Suprapubic skin (tissue), 4 donors: ENCODE results near the gene ING5.

ENCODE experiments used
- POLR2A ChIP-seq, 2 donors: fragments of 450-650 bp; IDR thresholded peaks; one replicate each; pipeline ENCODE4 v1.6.1; 2017; ENCODE audit warnings: antibody characterized with exemption in 2 of 2, mild to moderate bottlenecking in 2 of 2, moderate library complexity in 2 of 2
- POLR2AphosphoS5 ChIP-seq, 3 donors: sonication (generic); formaldehyde crosslinking; IDR thresholded peaks; one replicate each; pipeline ENCODE4 v1.6.1; 2017; ENCODE audit warnings: antibody characterized with exemption in 3 of 3
- TF ChIP-seq, protein P1 (sequence below), 2 donors: fragments of 200-600 bp in 1 of 2; fragments of 450-650 bp in 1 of 2; sonication (generic) in 1 of 2; IDR thresholded peaks; one replicate each; pipeline ENCODE4 v1.5.1; 2016 to 2019; ENCODE audit warnings: antibody characterized with exemption in 2 of 2, mild to moderate bottlenecking in 1 of 2, moderate library complexity in 1 of 2

DNA sequence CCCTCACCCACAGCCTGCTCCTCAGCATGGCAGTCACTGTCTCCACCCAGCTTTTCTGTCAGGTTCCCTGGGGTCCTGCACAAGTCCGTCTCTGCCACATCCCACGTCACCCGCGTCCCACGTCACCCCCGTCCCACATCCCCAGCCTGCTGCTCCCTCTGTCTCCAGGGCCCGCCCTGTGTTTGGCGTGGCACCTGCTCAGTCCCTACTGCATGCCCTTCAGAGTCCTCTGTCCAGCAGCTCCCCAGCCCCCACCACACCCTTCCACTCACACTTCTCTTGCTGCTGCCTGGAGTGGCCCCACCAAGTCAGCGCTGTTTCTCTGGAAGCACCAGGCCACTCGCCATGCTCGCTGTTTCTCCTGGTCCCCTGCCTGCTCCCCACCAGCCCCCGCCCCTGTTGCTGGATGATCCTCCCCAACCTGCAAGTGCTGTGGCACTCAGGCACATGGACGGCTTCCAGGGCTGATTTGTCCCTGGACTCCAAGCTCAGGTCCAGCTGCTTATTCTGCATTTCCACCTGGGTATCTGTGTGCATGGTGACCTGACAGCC lies 45.6 kb upstream of the ING5 start:
- TF ChIP-seq, protein P1, sequence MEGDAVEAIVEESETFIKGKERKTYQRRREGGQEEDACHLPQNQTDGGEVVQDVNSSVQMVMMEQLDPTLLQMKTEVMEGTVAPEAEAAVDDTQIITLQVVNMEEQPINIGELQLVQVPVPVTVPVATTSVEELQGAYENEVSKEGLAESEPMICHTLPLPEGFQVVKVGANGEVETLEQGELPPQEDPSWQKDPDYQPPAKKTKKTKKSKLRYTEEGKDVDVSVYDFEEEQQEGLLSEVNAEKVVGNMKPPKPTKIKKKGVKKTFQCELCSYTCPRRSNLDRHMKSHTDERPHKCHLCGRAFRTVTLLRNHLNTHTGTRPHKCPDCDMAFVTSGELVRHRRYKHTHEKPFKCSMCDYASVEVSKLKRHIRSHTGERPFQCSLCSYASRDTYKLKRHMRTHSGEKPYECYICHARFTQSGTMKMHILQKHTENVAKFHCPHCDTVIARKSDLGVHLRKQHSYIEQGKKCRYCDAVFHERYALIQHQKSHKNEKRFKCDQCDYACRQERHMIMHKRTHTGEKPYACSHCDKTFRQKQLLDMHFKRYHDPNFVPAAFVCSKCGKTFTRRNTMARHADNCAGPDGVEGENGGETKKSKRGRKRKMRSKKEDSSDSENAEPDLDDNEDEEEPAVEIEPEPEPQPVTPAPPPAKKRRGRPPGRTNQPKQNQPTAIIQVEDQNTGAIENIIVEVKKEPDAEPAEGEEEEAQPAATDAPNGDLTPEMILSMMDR (IDR thresholded peaks at IDR 0.05): no peak
- TF ChIP-seq POLR2A (IDR thresholded peaks at IDR 0.05) (no peak), POLR2AphosphoS5 (IDR thresholded peaks at IDR 0.05) (no peak)
